ENCODE measurements around the gene MACROH2A2.
"Not testable (repeated sequence)": the region's sequence is repeated elsewhere in the genome, so short reads cannot be mapped to it uniquely, and the experiment has no call there.

The MACROH2A2 gene

GRCh38 chr10:70067586-70067985 lies 14.9 kb downstream of the MACROH2A2 start:
- DNase-seq (ENCODE audit: low read depth), result no peak

- DNase-seq (ENCODE audit: low read depth), result no peak
These were observed 16.3 kb downstream of the MACROH2A2 start for GRCh38 chr10:70068925-70069324.

- DNase-seq (ENCODE audit: low read depth), result no peak
These were observed 16.7 kb downstream of the MACROH2A2 start for GRCh38 chr10:70069346-70069745.

- no peak for DNase-seq (ENCODE audit: low read depth)
These were observed 18.2 kb downstream of the MACROH2A2 start for GRCh38 chr10:70070834-70071233.

- no peak for DNase-seq (ENCODE audit: low read depth)
These were observed 21.5 kb downstream of the MACROH2A2 start for GRCh38 chr10:70074165-70074564.

- no peak for DNase-seq (ENCODE audit: low read depth)
These were observed 22.3 kb downstream of the MACROH2A2 start for GRCh38 chr10:70074971-70075370.

- no peak for DNase-seq (ENCODE audit: low read depth)
These were observed 25.7 kb downstream of the MACROH2A2 start for GRCh38 chr10:70078329-70078728.

GRCh38 chr10:70078937-70079336 lies 26.3 kb downstream of the MACROH2A2 start:
- DNase-seq (ENCODE audit: low read depth), result no peak

- not testable (repeated sequence) for DNase-seq (ENCODE audit: low read depth)
These were observed 28.1 kb downstream of the MACROH2A2 start for GRCh38 chr10:70080789-70081188.

GRCh38 chr10:70084189-70084588 lies 31.5 kb downstream of the MACROH2A2 start:
- no peak for DNase-seq (ENCODE audit: low read depth)

- no peak for DNase-seq (ENCODE audit: low read depth)
These were observed 33.4 kb downstream of the MACROH2A2 start for GRCh38 chr10:70085975-70086613.

GRCh38 chr10:70087616-70088307 lies 35.1 kb downstream of the MACROH2A2 start:
- DNase-seq (ENCODE audit: low read depth), result no peak

- DNase-seq (ENCODE audit: low read depth), result no peak
These were observed 35.7 kb downstream of the MACROH2A2 start for GRCh38 chr10:70088308-70088698.

GRCh38 chr10:70090013-70090412 lies 37.4 kb downstream of the MACROH2A2 start:
- no peak for DNase-seq (ENCODE audit: low read depth)

- DNase-seq (ENCODE audit: low read depth), result no peak
These were observed 38.3 kb downstream of the MACROH2A2 start for GRCh38 chr10:70090951-70091350.

GRCh38 chr10:70092389-70092718 lies 39.7 kb downstream of the MACROH2A2 start:
- DNase-seq (ENCODE audit: low read depth), result no peak

GRCh38 chr10:70093335-70093944 lies 40.8 kb downstream of the MACROH2A2 start:
- no peak for DNase-seq (ENCODE audit: low read depth)

GRCh38 chr10:70094250-70094649 lies 41.6 kb downstream of the MACROH2A2 start:
- no peak for DNase-seq (ENCODE audit: low read depth)

GRCh38 chr10:70096016-70096704 lies 43.5 kb downstream of the MACROH2A2 start:
- DNase-seq (ENCODE audit: low read depth), result no peak

GRCh38 chr10:70096705-70097420 lies 44.2 kb downstream of the MACROH2A2 start:
- no peak for DNase-seq (ENCODE audit: low read depth)

GRCh38 chr10:70097459-70097858 lies 44.8 kb downstream of the MACROH2A2 start:
- no peak for DNase-seq (ENCODE audit: low read depth)

- no peak for DNase-seq (ENCODE audit: low read depth)
These were observed 45.6 kb downstream of the MACROH2A2 start for GRCh38 chr10:70098271-70098670.

All from stimulated activated CD8-positive, alpha-beta memory T cell treated with anti-CD3 and anti-CD28 coated beads, Interleukin-12 subunit alpha, Interleukin-12 subunit beta, amount 100 ng/mL, for 1 hour (primary cell).